HG02885 (cell line): ENCODE results near the gene METRNL.
"Not testable (repeated sequence)": the region's sequence is repeated elsewhere in the genome, so short reads cannot be mapped to it uniquely, and the experiment has no call there.

Source experiments
- ATAC-seq: cut with Tn5 transposase; IDR thresholded peaks from one replicate; pipeline ENCODE4 v1.9.1; 2021; ENCODE audit warnings: mild to moderate bottlenecking; ENCODE audit not compliant: unreplicated experiment, poor library complexity

Gene METRNL

DNA sequence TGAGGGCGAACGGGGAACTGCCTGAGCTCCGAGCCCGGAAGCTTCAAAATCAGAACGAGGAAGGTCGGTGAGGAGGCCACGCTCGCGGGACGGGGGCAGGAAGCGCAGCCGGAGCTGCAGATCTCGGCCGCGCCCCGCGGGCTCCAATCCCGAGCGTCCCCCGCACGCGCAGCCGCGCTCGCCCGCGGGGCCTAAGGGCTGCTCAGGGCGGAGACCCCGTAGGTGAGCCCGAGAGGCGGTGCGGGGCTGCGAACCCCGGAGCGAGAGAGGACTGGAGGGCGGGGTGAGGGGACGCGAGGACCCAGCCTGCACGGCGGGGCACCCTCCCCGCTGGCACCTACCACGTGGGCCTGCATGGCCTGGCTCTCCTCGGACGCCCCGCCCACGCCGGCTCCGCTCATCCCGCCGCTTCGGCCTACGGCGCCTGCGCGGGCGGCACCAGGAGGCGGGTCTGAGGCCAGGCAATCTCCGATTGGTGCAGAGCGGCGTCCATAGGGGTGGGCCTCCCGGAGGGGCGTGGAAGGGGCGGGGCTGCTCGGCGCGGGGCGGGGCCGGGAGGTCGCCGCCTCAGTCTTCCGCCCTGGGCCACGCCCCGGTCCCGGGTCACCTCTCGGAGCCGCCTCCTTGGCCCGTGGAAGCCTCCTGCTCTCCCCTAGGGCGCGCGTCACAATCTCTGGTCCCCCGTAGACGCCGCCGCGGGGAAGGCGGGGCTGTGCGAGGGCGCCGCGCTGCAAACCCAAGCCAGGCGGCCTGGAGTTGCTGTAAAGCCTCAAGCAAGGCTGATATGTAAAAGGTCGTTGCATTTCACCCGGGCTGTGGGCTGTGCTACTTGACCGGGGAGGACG lies 27.8 kb upstream of the METRNL start:
- peak; percentile 91 for ATAC-seq

GRCh38 chr17:83052241-83052564 lies 27.2 kb upstream of the METRNL start:
- no peak for ATAC-seq

- no peak for ATAC-seq
Observed at GRCh38 chr17:83053021-83053681, 26.3 kb upstream of the METRNL start.

DNA sequence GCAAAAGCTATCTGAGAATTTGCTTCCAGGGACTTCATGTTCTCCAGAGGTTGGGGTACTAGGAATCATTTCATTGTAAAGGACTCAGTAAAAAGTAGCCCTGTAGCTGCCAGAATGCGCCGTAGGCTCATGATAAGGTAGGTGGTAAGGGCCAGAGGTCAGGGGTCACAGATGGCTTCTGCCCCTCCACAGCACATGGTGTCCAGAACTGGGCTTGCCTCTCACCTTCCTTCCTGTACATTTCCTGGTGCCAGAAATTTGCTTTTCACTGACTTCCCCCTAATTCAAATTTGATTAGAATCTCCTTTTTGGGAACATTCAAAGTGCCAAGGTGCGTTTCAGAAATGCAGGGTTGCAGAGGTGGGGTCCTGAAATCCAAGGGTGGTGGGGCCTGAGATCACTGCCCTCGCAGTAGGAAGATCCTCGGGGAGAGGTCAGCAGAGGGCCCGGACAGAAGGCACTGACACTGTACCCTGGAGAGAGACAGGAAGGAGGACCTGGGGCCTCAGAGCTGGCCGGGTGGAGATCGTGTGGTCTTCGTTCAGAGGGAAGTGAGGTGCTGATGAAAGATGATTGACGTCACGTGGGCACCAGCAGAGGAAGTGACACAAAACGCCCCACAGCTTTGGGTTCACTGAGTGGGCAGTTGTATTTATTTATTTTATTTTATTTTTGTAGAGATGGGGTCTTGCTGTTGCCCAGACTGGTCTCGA lies 25.5 kb upstream of the METRNL start:
- ATAC-seq = no peak

- ATAC-seq = no peak
Observed at GRCh38 chr17:83054518-83055125, 24.8 kb upstream of the METRNL start.

GRCh38 chr17:83055176-83055575 lies 24.2 kb upstream of the METRNL start:
- not testable (repeated sequence) for ATAC-seq

DNA sequence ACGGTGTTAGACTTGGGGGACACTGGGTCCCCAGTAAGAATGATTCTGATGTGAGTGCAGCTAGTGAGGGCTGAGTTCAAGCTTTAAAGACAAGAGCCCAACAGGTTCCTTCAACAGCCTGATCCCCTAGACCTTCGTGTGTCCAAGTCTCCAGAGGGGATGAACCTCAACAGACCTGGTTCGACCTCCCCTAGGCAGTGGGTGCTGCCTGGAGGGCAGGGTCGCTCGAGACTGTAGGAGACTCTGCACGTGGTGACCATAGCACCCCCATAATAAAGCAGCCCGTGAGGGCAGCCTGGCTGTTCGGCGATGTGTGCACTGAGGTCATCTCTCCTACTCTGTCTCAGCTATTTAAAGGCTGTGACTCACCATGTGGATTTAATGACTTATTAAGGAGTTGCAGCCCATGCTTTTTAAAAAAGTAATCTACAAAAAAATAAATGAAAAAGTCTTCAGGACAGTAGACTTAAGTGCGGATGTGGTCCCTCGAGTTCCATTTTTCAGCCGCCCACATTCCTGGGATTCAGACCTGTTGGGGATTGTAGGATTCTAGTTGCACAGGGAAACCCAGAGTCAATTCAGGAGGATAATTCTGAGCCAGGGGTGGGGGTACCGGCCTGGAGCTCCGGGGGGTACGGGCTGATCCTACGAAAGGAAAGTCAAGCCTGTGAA lies 23.4 kb upstream of the METRNL start:
- ATAC-seq = no peak

DNA sequence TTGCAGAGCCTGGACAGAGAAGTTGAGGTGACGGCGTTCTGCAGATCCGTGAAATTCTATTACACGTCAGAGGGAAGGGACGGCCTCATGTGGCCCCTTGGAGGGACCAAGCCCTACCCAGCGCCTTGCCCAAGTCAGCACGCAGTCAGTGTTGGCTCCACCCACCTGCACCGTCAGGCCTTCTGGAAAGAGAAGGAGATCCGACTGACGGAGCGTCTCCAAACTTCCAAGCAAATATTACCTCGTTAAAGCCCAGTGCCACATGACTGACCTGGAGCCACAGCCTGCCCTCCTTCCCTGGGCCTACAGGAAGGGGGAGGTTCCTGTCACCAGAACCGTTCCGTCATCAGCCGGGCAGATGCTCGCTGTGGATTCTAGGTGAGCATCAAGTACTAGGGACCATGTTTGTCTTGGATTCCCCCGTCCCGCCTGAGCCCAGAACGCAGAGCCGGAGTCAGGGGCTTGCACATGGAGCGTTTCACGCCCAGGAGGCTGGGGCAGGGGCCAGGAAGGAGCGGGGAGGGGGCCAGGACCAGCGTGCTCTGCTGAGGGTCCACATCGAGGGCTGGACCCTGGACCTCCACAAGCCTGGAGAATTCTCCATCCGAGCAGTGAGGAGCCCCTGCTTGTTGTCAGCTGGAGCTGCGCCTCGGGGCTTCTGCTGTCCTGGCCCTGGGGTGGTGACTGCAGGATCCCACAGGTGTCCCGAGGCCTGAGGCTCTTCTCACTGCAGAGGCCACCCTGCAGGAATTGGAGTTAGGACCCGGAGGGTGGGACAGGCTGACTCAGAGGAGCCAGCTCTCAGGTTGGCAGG lies 22.6 kb upstream of the METRNL start:
- no peak for ATAC-seq

- no peak for ATAC-seq
Observed at GRCh38 chr17:83057397-83057761, 22.0 kb upstream of the METRNL start.

DNA sequence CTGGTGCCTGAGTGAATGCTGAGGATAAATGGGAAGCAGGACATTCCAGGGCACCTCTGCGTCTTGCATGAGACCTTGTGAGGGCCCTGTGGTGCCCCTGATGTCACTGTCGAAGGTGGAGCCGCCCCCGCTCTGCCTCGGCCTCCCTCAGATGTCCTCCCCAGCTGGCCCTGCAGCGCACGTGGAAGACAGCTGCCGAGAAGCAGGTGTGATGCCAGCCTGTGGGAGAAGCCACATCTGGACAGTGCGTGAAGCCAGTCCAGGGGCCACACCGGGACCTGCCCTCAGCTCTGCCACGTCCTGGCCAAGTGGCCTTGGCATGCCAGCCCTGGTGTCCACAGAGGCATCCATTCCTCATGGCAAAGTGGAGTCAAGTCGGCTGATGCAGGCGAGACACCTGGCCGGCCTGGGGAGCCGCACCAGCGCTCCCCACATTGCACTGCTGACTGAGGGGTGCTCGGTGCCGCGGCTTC lies 21.6 kb upstream of the METRNL start:
- ATAC-seq = no peak

DNA sequence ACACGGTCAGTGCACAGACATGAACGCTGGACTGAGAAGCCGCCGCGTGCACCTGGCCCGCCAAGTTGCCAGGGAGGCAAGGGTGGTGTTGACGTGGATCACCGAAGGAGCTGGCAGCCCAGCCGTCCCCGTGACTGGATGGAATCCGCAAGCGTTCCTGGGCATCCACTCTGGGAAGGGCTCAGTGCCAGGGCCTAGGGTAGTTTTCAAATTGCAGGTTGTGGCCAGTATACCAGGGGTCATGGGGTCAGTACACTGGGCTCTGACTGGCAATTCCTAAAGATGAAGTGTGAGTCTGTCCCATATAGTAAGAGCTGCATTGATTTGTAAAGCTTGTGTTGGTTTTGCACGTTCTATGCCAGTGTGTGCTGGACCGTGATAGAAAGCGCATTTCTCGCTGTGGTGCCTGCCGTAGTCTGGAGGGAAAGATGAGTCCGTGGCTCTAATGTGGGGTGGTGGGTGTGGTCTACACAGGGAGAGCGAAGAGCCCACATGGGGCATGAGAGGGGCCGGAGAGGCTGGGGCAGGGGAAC lies 21.1 kb upstream of the METRNL start:
- no peak for ATAC-seq

DNA sequence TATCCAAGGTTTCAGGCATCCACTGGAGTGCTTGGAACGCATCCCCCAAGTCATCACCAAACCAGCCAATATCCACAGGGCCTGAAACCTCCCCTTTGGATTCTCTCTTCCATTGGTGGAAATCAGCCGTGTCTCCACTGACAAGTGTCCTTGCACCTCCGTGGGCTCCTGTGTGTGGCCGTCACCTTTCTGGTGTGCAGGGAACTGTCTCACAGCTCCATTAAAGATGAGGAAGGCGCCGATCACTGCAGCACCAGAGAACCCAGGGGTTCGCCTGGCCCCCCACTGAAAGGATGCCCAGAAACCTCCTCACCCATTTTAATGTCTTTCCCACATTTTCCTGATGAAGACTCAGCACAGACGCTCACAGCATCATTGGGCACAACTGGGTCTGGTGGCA lies 17.8 kb upstream of the METRNL start:
- no peak for ATAC-seq

- no peak for ATAC-seq
Observed at GRCh38 chr17:83062011-83062817, 17.2 kb upstream of the METRNL start.

DNA sequence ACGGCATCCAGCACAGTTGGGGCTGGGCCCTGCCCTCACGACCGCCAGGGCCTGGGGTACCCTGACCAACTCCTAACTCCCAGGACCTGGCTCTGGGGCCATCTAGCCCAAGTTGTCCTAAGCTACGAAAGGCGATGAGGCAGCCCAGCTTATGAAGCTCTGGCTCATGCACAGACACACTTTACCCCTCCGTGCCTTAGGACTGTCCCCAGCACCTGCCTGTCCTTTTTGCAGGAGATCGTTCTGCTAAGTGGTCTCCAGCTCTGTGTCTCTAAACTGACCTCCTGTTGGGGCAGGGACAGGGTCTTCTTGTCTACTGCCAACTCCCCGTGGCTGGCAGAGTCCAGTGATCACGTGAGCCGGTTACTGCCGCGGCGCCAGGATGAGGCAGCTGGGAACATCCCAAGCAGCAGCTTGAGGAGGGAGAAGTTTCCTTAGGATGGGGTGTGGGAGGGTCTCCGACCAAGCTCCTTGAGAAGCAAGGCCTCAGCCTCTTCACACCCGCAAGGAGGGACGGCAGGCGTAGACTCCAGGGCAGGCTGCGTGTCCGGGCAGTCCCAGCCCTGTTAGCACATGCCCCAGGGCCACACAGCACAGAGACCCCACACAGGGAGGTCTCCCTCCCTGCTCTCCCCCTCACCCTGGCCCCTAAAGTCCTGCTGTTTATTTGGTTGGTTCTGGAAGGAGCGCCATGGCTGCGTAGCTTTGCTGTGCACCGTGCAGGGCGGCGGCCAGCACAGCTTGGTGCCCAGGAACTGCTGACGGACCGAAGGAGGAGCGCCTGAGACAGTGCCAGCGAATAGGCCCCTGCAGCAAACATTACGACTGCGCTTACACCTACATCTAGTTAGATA lies 16.4 kb upstream of the METRNL start:
- ATAC-seq = no peak

DNA sequence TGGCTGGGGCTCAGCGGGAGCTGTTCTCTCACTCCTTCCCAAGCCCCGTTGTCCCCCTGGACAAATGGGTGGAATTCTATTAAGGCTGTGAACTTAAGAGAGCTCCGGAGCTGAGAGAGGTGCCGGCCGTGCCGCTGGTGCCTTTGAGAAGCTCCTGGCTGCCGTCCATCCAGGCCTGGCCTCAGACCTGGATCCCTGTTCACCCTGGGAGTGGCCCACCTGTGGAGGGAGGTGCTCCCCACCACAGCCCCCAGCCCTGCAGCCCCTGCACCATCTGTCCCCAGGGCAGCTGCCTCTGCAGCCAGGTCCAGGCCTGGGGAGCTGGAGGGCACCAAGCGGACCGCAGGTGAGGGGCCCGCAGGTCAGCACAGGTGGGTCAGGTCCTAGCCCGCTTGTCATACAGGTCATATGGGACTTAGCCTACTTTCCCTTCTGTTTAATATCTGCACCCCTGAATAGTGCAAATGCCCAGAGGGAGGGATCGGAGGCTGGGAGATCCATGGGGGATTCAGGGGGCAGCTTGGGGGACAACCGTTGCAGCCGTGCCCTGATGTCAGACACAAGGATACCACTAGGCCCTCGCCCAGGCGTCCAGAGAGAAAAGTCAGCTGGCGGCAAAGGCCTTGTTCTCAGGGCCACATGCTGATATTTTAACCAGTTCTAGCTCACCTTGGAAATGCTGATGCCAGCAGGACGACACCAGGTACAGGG lies 15.2 kb upstream of the METRNL start:
- ATAC-seq = no peak

DNA sequence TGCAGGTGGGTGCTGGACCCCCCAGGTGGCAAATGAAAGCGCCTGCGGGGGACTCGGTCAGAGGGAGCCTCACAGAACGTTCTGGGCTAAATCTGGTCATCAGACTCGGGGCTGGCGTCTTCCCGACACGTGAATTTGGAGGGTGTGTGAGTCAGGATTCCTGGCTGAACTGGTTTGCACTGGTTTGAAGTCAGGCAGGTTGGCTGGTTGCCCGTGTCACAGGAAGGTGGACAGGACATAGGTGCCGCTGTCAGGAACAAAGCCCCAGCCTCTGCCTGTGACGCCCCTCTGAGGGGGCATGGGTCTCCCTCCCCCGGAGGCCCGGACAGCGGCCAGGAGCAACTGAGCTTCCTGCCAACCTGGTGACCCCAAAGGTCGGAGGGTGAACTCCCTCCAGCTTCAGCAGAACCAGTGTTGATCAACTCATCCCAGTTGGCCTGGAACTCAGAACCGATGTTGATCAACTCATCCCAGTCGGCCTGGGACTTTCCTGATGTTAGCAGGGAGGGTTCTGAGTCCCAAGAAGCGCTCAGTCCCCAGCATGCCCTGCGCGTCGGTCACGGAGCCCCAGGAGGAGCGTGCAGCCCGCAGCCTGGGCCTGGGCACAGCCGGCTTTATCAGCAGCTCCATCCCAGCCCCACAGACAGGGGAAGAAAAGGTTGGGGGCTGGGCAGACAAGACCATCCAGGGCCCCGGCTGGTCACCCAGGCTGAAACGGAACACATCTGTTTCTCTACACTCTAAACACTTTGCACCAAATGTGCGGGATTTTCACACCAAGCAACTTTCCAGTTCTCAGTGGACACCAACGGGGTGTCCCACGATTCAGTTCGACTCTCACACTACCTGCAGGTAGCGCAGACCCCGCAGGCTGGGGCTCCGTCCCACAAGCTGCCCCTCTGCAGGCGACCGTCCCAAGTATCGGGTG lies 14.4 kb upstream of the METRNL start:
- ATAC-seq = no peak
